ENCODE results near the gene NDUFA1. TPM values are rescaled to one million over a fixed set of nuclear protein-coding genes. Genes with fewer than 3 reads are reported as not detected.
A peak's percentile ranks its signal among the peaks of the same experiment; 100 is the strongest.

NDUFA1 gene
- total RNA-seq, 6 experiments from 2014 or later, result 45.9 to 74.1 (median 65.1) TPM

DNA sequence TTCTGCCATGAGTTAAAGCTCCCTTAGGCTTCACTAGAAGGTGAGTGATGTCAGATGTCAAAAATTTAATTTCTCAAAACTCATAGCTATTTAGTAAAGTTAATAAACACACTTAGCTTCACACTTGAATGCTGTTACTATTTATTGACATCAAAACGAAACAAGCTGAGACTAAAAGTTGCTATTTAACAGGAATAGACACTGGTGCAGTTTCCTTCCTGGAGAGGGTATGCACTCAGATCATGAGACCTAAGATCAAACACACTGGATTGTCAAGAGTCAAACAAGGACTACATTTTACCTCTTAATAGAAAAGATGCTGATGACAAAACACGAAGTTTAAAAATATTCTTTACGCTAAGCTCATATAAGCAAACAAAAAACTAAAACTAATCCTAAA, 37.7 kb upstream of the NDUFA1 start:
- WGBS (ENCODE audit: insufficient coverage, low coverage, low lambda C conversion rate, missing lambda C conversion rate), result 49% methylated on average over 3 of the region's 3 CpGs
- TF ChIP-seq POLR2A (IDR thresholded peaks at IDR 0.05), result no peak
- no peak for TF ChIP-seq CTCF (IDR thresholded peaks at IDR 0.05)
- Histone ChIP-seq H3K27me3 (no peaks in the 10 kb centered on the region), H3K36me3 (peaks cover 0 to 8% (median 0%) of the 10 kb centered on the region in 4 donors), H3K9me3 (no peaks in the 10 kb centered on the region), H3K27ac (no peak overlapping the region), H3K4me3 (no peak overlapping the region), H3K4me1 (no peaks in the 10 kb centered on the region)
- intact Hi-C loops (cut with DNase I), result no loop called here
- ATAC-seq, result no peak
- no peak for DNase-seq

DNA sequence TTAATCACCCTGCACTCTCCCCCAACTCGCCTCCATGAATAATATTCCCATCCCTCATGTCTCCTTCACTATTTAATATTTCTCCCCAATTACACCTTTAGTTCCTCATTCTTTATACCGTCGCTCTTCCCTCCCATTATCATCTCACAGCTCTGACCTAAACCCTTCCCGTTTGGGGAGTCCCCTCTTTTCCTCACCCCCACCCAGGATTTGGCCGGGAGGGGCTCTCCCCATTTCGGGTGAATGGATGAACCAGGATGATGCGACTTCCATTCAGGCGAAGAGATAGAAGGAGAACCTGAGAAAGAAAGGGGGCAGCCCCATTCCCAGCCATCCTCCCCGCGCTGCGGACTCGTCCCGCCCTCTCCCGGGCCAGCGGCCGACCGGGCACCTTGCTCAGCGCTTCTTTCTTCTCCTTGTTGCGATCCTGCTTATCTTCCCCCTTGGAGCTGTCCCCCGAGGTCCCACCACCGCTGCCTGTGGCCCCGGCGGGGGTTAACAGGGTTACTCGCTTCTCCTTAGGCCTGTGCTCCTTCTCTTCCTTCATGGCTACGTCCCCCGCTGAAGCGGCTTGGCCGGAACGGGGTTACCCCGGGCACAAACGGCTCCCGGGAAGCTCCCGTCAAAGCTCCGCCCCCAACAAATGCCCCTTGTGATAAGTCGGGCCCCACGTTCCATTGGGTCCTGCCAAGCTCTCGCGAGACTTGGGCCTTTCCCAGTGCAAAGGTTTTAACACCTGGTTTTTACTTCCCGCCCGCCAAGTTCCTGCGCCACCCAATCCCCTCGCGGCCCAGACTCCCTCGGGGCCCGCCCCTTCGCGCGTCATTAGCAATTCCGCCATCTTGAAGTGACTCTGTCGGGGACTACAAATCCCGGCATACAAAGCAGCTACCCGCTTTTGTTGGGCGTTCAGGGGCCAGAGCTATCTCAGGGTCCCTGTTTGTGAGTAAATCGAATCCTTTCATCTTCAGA, 19.0 kb upstream of the NDUFA1 start, which contains the start of gene UPF3B:
Gene UPF3B, minus strand, starts transcription at position 582 of the 972 bp plus-strand sequence. Its CDS starts 35 bp downstream, at position 547.
- H3K4me1 ChIP-seq, result peaks cover 0 to 5% (median 0%) of the 10 kb centered on the region in 4 donors
- intact Hi-C loops (cut with DNase I), result no loop called here
- no peaks in the 10 kb centered on the region for H3K9me3 ChIP-seq
- H3K27me3 ChIP-seq, result no peaks in the 10 kb centered on the region
- peak within 1 kb of the TSS; percentile 51 to 72 (median 59) for H3K4me3 ChIP-seq
- peak; percentile 95 to 97 (median 96) for DNase-seq
- H3K27ac ChIP-seq, result peak within 1 kb of the TSS; percentile 46 to 83 (median 74)
- 30% methylated on average over 35 of the region's 54 CpGs for WGBS (ENCODE audit: insufficient coverage, low coverage, low lambda C conversion rate, missing lambda C conversion rate)
- peak; percentile 96 to 98 (median 98) for ATAC-seq
- peaks cover 0 to 4% (median 0%) of the 10 kb centered on the region in 4 donors for H3K36me3 ChIP-seq
- TF ChIP-seq CTCF (IDR thresholded peaks at IDR 0.05) (peak in 1 of 4 donors; percentile 12), POLR2A (IDR thresholded peaks at IDR 0.05) (peak; percentile 58)

GRCh38 chrX:119853444-119853843, 18.2 kb upstream of the NDUFA1 start:
- no peaks in the 10 kb centered on the region for H3K27me3 ChIP-seq
- H3K27ac ChIP-seq, result peak overlapping the region in 2 of 3 donors; percentile 16 to 83
- peak overlapping the region; percentile 7 to 72 (median 27) for H3K4me3 ChIP-seq
- 52% methylated on average over 10 of the region's 10 CpGs for WGBS (ENCODE audit: insufficient coverage, low coverage, low lambda C conversion rate, missing lambda C conversion rate)
- H3K4me1 ChIP-seq, result peaks cover 0 to 5% (median 0%) of the 10 kb centered on the region in 4 donors
- H3K36me3 ChIP-seq, result peaks cover 0 to 2% (median 0%) of the 10 kb centered on the region in 4 donors
- ATAC-seq (no peak), DNase-seq (no peak)
- TF ChIP-seq POLR2A (IDR thresholded peaks at IDR 0.05) (no peak), CTCF (IDR thresholded peaks at IDR 0.05) (no peak)
- intact Hi-C loops (cut with DNase I), result no loop called here
- no peaks in the 10 kb centered on the region for H3K9me3 ChIP-seq

DNA sequence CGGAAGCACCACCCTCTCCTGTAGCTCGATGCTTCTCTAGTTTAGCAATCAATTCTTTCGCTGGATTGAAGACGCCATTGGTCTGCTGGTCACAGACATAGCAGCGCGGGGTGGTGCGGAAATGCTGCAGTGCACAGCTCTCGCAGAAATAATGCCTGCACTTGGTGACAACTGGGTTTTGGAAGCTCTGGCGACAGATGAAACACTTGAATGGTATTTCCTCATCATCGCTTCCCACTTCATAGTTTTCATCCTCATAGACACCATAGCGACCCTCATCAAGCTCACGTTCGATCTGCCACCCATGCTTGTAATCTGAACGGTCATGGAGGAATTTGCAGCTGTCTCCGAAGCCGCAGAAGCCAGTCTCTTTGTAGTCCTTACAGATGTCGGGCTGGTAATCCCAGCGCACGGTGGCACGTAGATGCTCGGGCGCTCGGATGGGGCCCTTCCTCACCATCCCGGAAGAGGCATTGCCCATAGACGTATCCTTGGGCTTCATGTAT, 953 bp upstream of the NDUFA1 start:
- Histone ChIP-seq H3K36me3 (no peaks in the 10 kb centered on the region), H3K4me3 (peak overlapping the region; percentile 56 to 72 (median 65)), H3K4me1 (peaks cover 0 to 8% (median 0%) of the 10 kb centered on the region in 4 donors), H3K27me3 (no peaks in the 10 kb centered on the region), H3K9me3 (no peaks in the 10 kb centered on the region), H3K27ac (peak overlapping the region; percentile 85 to 93 (median 90))
- no peak for TF ChIP-seq POLR2A (IDR thresholded peaks at IDR 0.05)
- TF ChIP-seq CTCF (IDR thresholded peaks at IDR 0.05), result no peak
- ATAC-seq (peak; percentile 18 to 33 (median 25)), DNase-seq (no peak)
- intact Hi-C loops (cut with DNase I), result no loop called here
- 27% methylated on average over 18 of the region's 25 CpGs for WGBS (ENCODE audit: insufficient coverage, low coverage, low lambda C conversion rate, missing lambda C conversion rate)
